Suprapubic skin (tissue), 4 donors: Measurements from ENCODE around the gene PRSS36.

Experiments used
- CTCF ChIP-seq, 2 donors: fragments of 200-600 bp in 1 of 2; fragments of 450-650 bp in 1 of 2; sonication (generic) in 1 of 2; IDR thresholded peaks; one replicate each; pipeline ENCODE4 v1.5.1; 2016 to 2019; ENCODE audit warnings: antibody characterized with exemption in 2 of 2, mild to moderate bottlenecking in 1 of 2, moderate library complexity in 1 of 2
- EP300 ChIP-seq: sonication (generic); formaldehyde crosslinking; IDR thresholded peaks from one replicate; pipeline ENCODE4 v1.6.1; 2017; ENCODE audit warnings: antibody characterized with exemption
- POLR2A ChIP-seq, 2 donors: fragments of 450-650 bp; IDR thresholded peaks; one replicate each; pipeline ENCODE4 v1.6.1; 2017; ENCODE audit warnings: antibody characterized with exemption in 2 of 2, mild to moderate bottlenecking in 2 of 2, moderate library complexity in 2 of 2
- POLR2AphosphoS5 ChIP-seq, 3 donors: sonication (generic); formaldehyde crosslinking; IDR thresholded peaks; one replicate each; pipeline ENCODE4 v1.6.1; 2017; ENCODE audit warnings: antibody characterized with exemption in 3 of 3

GRCh38 chr16:31106509-31107464 is 43.1 kb downstream of the PRSS36 start:
- TF ChIP-seq CTCF (IDR thresholded peaks at IDR 0.05) (no peak), POLR2A (IDR thresholded peaks at IDR 0.05) (no peak), EP300 (no peak), POLR2AphosphoS5 (IDR thresholded peaks at IDR 0.05) (no peak)
